ENCODE results near the gene NUDT15. TPM values are rescaled to one million over a fixed set of nuclear protein-coding genes. Genes with fewer than 3 reads are reported as not detected.
A peak's percentile ranks its signal among the peaks of the same experiment; 100 is the strongest.
"Not testable (repeated sequence)": the region's sequence is repeated elsewhere in the genome, so short reads cannot be mapped to it uniquely, and the experiment has no call there.

NUDT15 gene
- 10 to 100 TPM; 20.1 to 28.1 TPM for total RNA-seq

- Mint-ChIP-seq H3K9me3 (no peaks in the 10 kb centered on the region), H3K4me3 (peak within 1 kb of the TSS; percentile 99), H3K27ac (peak within 1 kb of the TSS; percentile 96), H3K27me3 (no peaks in the 10 kb centered on the region), H3K4me1 (peaks cover 15% of the 10 kb centered on the region), H3K36me3 (ENCODE audit: low read depth) (peaks cover 41% of the 10 kb centered on the region)
- ATAC-seq (replicated peaks), result peak; percentile 93
Measured at GRCh38 chr13:48037346-48038173, at the start of gene NUDT15. NUDT15 (plus strand) TSS chr13:48037726; CDS start chr13:48037747, 21 bp downstream.

GRCh38 chr13:47990427-47990826 lies 47.1 kb upstream of the NUDT15 start:
- H3K9me3 Mint-ChIP-seq, result no peaks in the 10 kb centered on the region
- H3K4me3 Mint-ChIP-seq, result no peak overlapping the region
- peaks cover 96% of the 10 kb centered on the region for H3K36me3 Mint-ChIP-seq (ENCODE audit: low read depth)
- no peaks in the 10 kb centered on the region for H3K27me3 Mint-ChIP-seq
- no peak for ATAC-seq (replicated peaks)
- no peak overlapping the region for H3K27ac Mint-ChIP-seq
- no peaks in the 10 kb centered on the region for H3K4me1 Mint-ChIP-seq

GRCh38 chr13:47990920-47991466 lies 46.5 kb upstream of the NUDT15 start:
- ATAC-seq (replicated peaks), result no peak
- Mint-ChIP-seq H3K27me3 (no peaks in the 10 kb centered on the region), H3K36me3 (ENCODE audit: low read depth) (peaks cover 94% of the 10 kb centered on the region), H3K9me3 (no peaks in the 10 kb centered on the region), H3K27ac (no peak overlapping the region), H3K4me1 (no peaks in the 10 kb centered on the region), H3K4me3 (no peak overlapping the region)

- no peaks in the 10 kb centered on the region for H3K9me3 Mint-ChIP-seq
- H3K36me3 Mint-ChIP-seq (ENCODE audit: low read depth), result peaks cover 94% of the 10 kb centered on the region
- no peak overlapping the region for H3K27ac Mint-ChIP-seq
- no peak for ATAC-seq (replicated peaks)
- no peaks in the 10 kb centered on the region for H3K27me3 Mint-ChIP-seq
- H3K4me1 Mint-ChIP-seq, result no peaks in the 10 kb centered on the region
- H3K4me3 Mint-ChIP-seq, result no peak overlapping the region
Measured at GRCh38 chr13:47991859-47992258, 45.7 kb upstream of the NUDT15 start.

GRCh38 chr13:47997384-47997783 lies 40.1 kb upstream of the NUDT15 start:
- Mint-ChIP-seq H3K4me1 (peaks cover 17% of the 10 kb centered on the region), H3K9me3 (no peaks in the 10 kb centered on the region), H3K36me3 (ENCODE audit: low read depth) (peaks cover 60% of the 10 kb centered on the region), H3K4me3 (no peak overlapping the region), H3K27ac (no peak overlapping the region), H3K27me3 (no peaks in the 10 kb centered on the region)
- no peak for ATAC-seq (replicated peaks)

- no peak for ATAC-seq (replicated peaks)
- Mint-ChIP-seq H3K4me1 (peaks cover 17% of the 10 kb centered on the region), H3K27me3 (no peaks in the 10 kb centered on the region), H3K9me3 (no peaks in the 10 kb centered on the region), H3K27ac (peak overlapping the region; percentile 98), H3K4me3 (peak overlapping the region; percentile 100), H3K36me3 (ENCODE audit: low read depth) (peaks cover 34% of the 10 kb centered on the region)
Measured at GRCh38 chr13:47999973-48000372, 37.6 kb upstream of the NUDT15 start.

- peak overlapping the region; percentile 100 for H3K4me3 Mint-ChIP-seq
- H3K9me3 Mint-ChIP-seq, result no peaks in the 10 kb centered on the region
- ATAC-seq (replicated peaks), result peak; percentile 41
- peaks cover 29% of the 10 kb centered on the region for H3K36me3 Mint-ChIP-seq (ENCODE audit: low read depth)
- H3K4me1 Mint-ChIP-seq, result peaks cover 17% of the 10 kb centered on the region
- H3K27me3 Mint-ChIP-seq, result no peaks in the 10 kb centered on the region
- peak overlapping the region; percentile 98 for H3K27ac Mint-ChIP-seq
Measured at GRCh38 chr13:48000559-48001113, 36.9 kb upstream of the NUDT15 start.

- Mint-ChIP-seq H3K27me3 (no peaks in the 10 kb centered on the region), H3K9me3 (no peaks in the 10 kb centered on the region), H3K4me1 (peaks cover 17% of the 10 kb centered on the region), H3K27ac (peak within 1 kb of the TSS; percentile 98), H3K36me3 (ENCODE audit: low read depth) (peaks cover 23% of the 10 kb centered on the region), H3K4me3 (peak within 1 kb of the TSS; percentile 100)
- ATAC-seq (replicated peaks), result peak; percentile 99
Measured at GRCh38 chr13:48001114-48001881, 36.2 kb upstream of the NUDT15 start, which contains the start of gene SUCLA2. SUCLA2 (minus strand) TSS chr13:48001273; CDS start chr13:48001269, 4 bp downstream.

GRCh38 chr13:48001999-48002398 lies 35.5 kb upstream of the NUDT15 start:
- H3K9me3 Mint-ChIP-seq; ATAC-seq (replicated peaks); H3K27me3 Mint-ChIP-seq: not testable (repeated sequence)
- H3K4me3 Mint-ChIP-seq, result peak overlapping the region; percentile 100
- peaks cover 16% of the 10 kb centered on the region for H3K4me1 Mint-ChIP-seq
- H3K36me3 Mint-ChIP-seq (ENCODE audit: low read depth), result peaks cover 16% of the 10 kb centered on the region
- H3K27ac Mint-ChIP-seq, result peak overlapping the region; percentile 98

- Mint-ChIP-seq H3K27me3 (no peaks in the 10 kb centered on the region), H3K36me3 (ENCODE audit: low read depth) (peaks cover 5% of the 10 kb centered on the region), H3K4me3 (no peak overlapping the region), H3K4me1 (peaks cover 8% of the 10 kb centered on the region), H3K27ac (no peak overlapping the region), H3K9me3 (no peaks in the 10 kb centered on the region)
- ATAC-seq (replicated peaks), result no peak
Measured at GRCh38 chr13:48004201-48004600, 33.3 kb upstream of the NUDT15 start.

GRCh38 chr13:48006396-48006795 lies 31.1 kb upstream of the NUDT15 start:
- H3K27ac Mint-ChIP-seq, result no peak overlapping the region
- ATAC-seq (replicated peaks), result no peak
- H3K4me3 Mint-ChIP-seq, result no peak overlapping the region
- peaks cover 6% of the 10 kb centered on the region for H3K4me1 Mint-ChIP-seq
- no peaks in the 10 kb centered on the region for H3K36me3 Mint-ChIP-seq (ENCODE audit: low read depth)
- no peaks in the 10 kb centered on the region for H3K9me3 Mint-ChIP-seq
- H3K27me3 Mint-ChIP-seq, result no peaks in the 10 kb centered on the region

GRCh38 chr13:48009284-48009683 lies 28.2 kb upstream of the NUDT15 start:
- Mint-ChIP-seq H3K27me3 (no peaks in the 10 kb centered on the region), H3K27ac (no peak overlapping the region), H3K4me3 (no peak overlapping the region), H3K9me3 (no peaks in the 10 kb centered on the region), H3K4me1 (no peaks in the 10 kb centered on the region), H3K36me3 (ENCODE audit: low read depth) (no peaks in the 10 kb centered on the region)
- no peak for ATAC-seq (replicated peaks)

- no peaks in the 10 kb centered on the region for H3K4me1 Mint-ChIP-seq
- no peaks in the 10 kb centered on the region for H3K36me3 Mint-ChIP-seq (ENCODE audit: low read depth)
- no peak for ATAC-seq (replicated peaks)
- H3K4me3 Mint-ChIP-seq, result no peak overlapping the region
- no peaks in the 10 kb centered on the region for H3K27me3 Mint-ChIP-seq
- no peak overlapping the region for H3K27ac Mint-ChIP-seq
- no peaks in the 10 kb centered on the region for H3K9me3 Mint-ChIP-seq
Measured at GRCh38 chr13:48010698-48011097, 26.8 kb upstream of the NUDT15 start.

- Mint-ChIP-seq H3K9me3 (no peaks in the 10 kb centered on the region), H3K27ac (no peak overlapping the region), H3K4me3 (no peak overlapping the region), H3K36me3 (ENCODE audit: low read depth) (no peaks in the 10 kb centered on the region), H3K27me3 (no peaks in the 10 kb centered on the region), H3K4me1 (no peaks in the 10 kb centered on the region)
- ATAC-seq (replicated peaks), result no peak
Measured at GRCh38 chr13:48012668-48013067, 24.9 kb upstream of the NUDT15 start.
